HG03520 (cell line): Measurements from ENCODE around the gene ASPA.
"Not testable (repeated sequence)": the region's sequence is repeated elsewhere in the genome, so short reads cannot be mapped to it uniquely, and the experiment has no call there.

Experiments used
- ATAC-seq: cut with Tn5 transposase; IDR thresholded peaks from one replicate; pipeline ENCODE4 v1.9.1; 2021; ENCODE audit warnings: mild to moderate bottlenecking, moderate library complexity; ENCODE audit not compliant: unreplicated experiment

ASPA gene

GRCh38 chr17:3507071-3507470 is 31.3 kb downstream of the ASPA start:
- no peak for ATAC-seq

DNA sequence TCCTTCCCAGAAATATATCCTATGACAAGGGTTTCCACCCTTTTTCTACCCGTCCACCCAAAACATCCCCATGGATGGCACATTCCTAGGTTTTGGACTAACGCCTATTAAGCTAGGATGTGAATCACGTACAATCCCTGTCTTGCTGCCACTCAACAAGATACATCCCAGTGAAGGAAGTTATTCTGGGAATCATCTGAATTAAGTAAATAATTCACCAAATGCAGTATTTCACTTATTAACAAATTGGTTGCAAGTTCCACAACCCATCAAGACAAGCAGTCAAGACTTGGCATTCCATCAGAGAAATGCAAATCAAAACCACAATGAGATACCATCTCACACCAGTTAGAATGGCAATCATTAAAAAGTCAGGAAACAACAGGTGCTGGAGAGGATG is 32.1 kb downstream of the ASPA start:
- no peak for ATAC-seq

DNA sequence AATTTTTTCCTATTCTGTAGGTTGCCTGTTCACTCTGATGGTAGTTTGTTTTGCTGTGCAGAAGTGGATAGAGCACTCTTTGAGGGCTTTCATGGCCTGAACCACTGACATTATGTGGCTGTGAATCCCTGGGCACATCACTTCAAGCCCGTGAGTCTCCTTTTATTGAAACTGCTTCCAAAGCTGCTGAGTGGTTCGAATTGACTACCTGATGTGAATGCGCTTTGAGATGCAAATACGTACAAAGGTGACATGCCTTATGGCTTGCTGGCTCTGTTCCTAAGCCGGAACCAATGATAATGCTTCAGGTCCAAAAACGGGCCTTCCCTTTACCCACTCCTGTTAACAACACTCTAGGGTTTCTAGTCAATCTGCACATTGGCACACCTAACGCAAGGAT is 34.3 kb downstream of the ASPA start:
- ATAC-seq = no peak

DNA sequence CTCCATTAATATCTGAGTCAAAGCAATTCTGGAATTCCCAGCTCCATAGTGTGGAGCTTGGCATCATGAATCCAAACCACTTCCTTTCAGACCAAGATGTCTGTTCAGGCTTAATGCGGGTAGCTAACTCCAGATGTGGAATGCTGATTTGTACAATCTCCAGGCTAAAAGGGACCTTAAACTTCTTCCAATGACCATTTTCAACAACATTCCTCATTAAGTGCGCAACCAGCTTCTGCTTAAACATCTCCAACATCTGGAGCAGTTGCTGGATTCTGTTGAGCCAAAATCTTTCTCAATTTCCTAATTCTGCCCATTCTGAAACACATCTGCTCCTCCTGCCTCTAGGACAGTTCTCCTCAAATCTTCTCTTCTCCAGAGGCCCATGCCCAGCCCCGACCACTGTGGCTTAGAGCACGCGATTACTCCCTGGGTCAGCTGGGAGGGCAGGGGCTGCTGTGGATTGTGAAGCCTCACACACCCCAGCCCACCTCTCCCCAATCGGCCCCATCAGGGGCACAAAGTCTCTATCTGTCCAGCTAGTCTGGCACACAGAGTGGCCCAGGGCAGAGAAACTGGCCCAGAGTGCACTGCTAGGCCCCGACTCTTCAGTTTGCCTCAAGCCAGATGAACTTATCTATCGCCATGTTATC is 36.2 kb downstream of the ASPA start:
- no peak for ATAC-seq

DNA sequence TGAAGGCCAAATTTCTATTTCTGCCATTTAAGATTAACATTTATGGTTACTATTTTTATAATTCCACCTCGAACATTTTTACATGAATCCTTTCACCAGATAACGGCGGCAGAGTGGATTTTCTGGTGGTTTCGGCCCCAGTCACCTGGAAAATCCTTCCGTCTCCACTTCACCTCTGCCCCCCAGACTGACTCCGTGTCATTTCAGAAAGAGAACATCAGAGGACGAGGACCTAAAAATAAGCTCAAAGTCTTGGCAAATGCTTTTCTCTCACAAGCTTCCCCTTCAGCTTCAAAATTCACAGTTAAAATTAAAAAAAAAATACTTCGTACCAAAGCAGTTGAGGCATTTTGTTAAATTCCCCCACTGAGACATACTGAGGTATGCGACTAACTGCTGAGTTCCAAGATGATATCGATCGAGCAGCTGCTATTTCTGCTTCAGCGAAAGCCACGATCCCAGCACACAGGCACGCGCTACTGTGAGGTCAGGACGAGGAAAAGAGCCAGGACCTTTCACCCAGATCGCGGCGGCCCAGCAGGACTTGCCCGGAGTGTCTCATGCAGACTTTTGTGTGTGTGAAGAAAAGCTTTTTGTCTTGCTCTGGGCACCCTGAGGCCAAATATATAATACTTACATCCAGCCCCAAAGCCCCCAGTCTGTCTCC is 36.8 kb downstream of the ASPA start:
- ATAC-seq = no peak

GRCh38 chr17:3513305-3514035 is 37.7 kb downstream of the ASPA start:
- no peak for ATAC-seq

DNA sequence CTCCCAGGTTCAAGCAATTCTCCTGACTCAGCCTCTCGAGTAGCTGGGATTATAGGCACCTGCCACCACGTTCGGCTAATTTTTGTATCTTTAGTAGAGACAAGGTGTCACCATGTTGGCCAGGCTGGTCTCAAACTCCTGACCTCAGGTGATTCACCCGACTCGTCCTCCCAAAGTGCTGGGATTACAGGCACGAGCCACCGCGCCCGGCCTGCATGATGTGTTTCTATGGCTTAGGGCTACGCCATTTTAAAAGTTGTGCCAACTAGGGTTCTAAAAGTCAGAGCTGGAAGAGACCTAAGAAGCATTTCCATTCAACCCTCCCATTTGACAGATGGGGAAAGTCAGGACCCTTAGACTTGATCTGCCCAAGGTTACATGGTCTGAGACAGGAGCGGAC is 38.4 kb downstream of the ASPA start:
- ATAC-seq = not testable (repeated sequence)

DNA sequence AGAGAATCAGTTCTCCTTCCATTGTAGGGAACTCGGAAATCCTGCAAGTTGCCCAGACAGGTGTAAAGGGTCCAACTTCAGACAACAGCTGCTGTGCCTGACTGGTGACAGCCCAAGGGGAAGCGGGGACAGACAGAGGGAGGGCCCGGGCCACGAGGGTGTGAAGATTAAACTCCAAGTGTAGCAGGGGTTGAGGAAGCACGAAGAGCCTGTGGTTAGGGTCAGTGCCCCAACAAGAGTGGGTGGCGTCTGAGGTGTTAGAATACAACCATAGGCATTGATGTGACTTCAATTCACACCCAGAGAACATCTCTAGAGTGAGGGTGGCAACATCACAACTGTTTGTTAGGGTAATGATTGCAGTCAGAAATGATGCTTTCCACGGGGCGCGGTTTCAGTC is 39.1 kb downstream of the ASPA start:
- ATAC-seq = no peak

- ATAC-seq = not testable (repeated sequence)
Measured at GRCh38 chr17:3519472-3519871, 43.7 kb downstream of the ASPA start.

GRCh38 chr17:3524024-3524423 is 48.2 kb downstream of the ASPA start:
- ATAC-seq = no peak

DNA sequence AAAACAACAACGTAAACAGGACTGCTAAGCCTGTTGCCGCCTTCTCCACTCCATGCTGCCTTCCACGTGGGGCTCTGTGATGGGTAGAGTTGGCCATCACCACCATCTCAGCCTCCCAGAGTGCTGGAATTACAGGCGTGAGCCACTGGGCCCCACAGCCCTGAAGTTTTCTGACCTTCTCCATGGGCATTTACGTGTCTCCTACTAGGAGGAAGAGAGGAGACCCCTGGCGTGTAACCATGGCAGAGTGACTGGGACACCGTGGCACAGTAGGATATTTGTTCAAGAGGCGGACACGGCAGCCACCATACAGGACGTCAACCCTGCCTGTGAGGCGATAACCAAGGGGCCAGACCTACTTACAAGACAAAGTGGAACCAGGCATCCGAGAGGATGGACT is 50.7 kb downstream of the ASPA start:
- no peak for ATAC-seq

DNA sequence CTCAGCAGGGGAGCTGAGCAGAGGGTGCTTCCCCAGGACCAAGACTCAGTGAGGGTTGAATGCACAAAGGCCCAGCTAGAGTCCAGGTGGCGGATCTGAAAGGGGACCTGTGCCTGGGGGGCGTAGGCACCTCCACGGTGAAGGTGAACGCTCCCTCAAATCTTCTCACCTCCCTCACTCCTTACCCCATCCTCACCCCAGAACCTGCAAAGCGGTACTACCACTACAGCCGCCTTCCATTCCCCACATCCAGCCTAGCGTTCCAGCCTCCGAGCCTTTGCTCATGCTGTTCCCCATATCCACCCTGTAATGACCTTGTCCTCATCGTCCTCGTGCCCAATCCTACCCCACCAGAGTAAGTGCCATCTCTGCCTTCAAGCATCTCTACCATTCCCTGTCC is 51.2 kb downstream of the ASPA start:
- ATAC-seq = no peak

- no peak for ATAC-seq
Measured at GRCh38 chr17:3527468-3527867, 51.7 kb downstream of the ASPA start.

GRCh38 chr17:3527896-3528295 is 52.1 kb downstream of the ASPA start:
- no peak for ATAC-seq

DNA sequence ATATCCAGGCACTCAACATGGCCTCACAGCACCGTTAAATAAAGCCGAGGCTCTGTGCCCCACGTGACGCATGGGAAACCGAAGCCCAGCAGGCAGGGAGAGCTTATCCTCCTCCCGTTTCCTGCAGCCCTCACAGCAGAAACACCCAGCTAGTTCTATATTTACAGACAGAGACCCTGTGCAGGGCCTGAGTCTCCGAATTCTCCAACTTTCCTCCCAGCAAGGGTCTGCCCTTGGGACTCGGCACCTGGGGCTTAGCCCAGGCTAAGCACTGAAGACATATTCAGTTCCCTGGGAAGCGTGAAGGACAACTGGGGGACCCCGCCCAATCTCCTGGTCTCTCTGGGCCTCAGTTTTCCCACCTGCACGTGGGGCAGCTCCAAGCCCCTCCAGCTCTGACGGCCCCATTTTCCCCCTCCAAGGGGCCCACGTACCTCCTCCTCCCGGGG is 52.6 kb downstream of the ASPA start:
- no peak for ATAC-seq

- ATAC-seq = no peak
Measured at GRCh38 chr17:3528880-3529511, 53.2 kb downstream of the ASPA start.

GRCh38 chr17:3529817-3530741 is 54.3 kb downstream of the ASPA start:
- ATAC-seq = no peak

DNA sequence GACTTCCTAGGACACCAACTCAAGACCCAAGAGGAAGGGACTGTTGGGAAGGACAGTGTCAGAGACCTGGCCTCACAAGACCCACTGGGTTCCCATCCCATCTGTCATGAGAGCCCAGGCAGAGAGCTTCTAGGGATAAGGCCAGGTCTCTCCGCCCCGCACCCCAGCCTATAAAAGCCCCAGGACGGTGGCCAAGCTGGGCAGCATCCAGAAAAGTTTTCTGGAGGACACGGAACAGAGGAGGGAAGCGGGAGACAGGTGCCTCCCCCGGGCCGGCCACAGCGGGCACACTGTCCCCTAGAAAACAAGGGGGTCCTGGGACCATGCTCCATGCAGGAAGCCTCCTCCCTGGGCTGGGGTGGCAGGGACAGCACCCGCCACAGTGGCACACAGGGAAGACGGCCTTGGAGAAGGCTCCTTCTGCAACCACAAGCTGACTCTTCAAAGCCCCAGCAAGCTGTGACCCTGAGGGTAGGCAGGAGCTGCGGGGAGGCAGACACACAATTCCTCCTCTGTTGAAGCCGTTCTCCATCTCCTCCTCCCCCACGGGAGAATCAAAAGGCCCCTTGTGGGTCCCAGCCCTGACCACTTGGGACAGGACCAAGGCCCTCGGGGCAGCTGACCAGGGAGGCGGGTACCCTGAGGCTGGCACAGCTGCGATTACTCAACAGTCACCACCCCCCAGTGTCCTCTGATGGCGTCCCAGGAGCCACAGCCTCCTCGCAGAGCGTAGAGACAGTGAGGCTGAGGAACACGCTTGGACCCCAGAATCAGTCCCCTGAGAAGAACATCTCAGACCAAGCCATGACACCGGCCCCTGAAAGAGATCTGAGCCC is 55.7 kb downstream of the ASPA start:
- ATAC-seq = no peak

DNA sequence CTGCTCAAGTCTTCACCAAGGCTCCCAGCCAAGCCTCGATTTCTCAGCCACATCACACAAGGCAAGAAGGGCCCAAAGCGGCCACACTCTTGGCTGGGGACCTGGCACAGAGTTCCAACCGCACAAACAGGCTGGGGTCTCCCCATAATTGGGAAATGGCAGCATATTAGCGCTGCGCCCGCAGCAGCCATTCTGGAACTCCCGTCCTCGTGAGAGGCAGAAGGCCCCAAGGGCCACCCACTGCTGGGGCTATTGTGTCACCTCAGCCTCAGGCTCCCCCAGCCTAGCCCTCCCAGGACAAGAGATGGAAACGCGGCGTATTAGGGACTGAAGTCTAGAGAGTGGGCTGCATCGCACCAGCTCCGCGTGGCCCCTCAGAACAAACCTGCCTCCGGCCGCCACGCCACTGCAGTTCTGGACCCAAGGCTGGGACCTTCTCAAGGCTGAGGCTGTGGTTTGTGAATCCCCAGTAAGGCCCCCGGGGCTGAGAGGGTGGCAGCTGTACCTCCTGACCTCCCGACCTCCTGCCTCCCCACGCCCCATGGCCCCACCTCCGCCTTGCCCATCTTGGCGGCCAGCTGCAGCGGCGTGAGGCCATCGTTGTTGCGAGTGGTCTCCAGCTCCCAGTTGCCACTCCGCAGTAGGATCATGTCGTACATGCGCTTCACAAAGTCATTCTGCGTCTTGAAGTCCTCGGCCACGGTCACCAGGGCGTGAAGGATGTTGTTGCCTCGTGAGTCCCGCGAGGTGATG is 56.5 kb downstream of the ASPA start:
- no peak for ATAC-seq
